Motor neuron (in vitro differentiated cells): ENCODE data around the gene PLCG2. TPM values are rescaled to one million over a fixed set of nuclear protein-coding genes. Genes with fewer than 3 reads are reported as not detected.
"Not testable (repeated sequence)": the region's sequence is repeated elsewhere in the genome, so short reads cannot be mapped to it uniquely, and the experiment has no call there.

Source experiments
- ATAC-seq, 8 experiments: fragments of 200-7000 bp; cut with Tn5 transposase; replicated peaks in 6 of 8; 2 replicates each; pipeline ENCODE4 v1.8.0; 2021; ENCODE audit warnings: mild to moderate bottlenecking in 8 of 8, moderate library complexity in 8 of 8
- H3K27ac ChIP-seq, 2 donors: fragments of 250-450 bp; sonication (Bioruptor Pico); 2 replicates each; pipeline ENCODE4 v1.9.0; 2021; ENCODE audit warnings: antibody characterized with exemption in 2 of 2, mild to moderate bottlenecking in 2 of 2, moderate library complexity in 1 of 2
- H3K4me1 ChIP-seq, 2 donors: fragments of 250-450 bp; sonication (Bioruptor Pico); replicated peaks in 1 of 2; 2 replicates each; pipeline ENCODE4 v1.6.1; 2021; ENCODE audit warnings: antibody characterized with exemption in 2 of 2, mild to moderate bottlenecking in 2 of 2, moderate library complexity in 1 of 2
- H3K4me3 ChIP-seq, 5 donors: fragments of 250-450 bp; sonication (Bioruptor Pico); 2 replicates each; pipeline ENCODE4 v1.9.0; 2021; ENCODE audit warnings: antibody characterized with exemption in 5 of 5, mild to moderate bottlenecking in 5 of 5, moderate library complexity in 4 of 5
- WGBS, 10 experiments: fragments of 450-650 bp; shearing (Covaris generic); methylation state at CpG; one replicate each; pipeline ENCODE4 v1.0.0; 2022; 5-methylcytosine and 5-hydroxymethylcytosine counted together
- in situ Hi-C, 9 experiments: fragments of 400-800 bp; cut with MboI; loops; one replicate each; pipeline ENCODE4 v1.15.0; 2021; ENCODE audit warnings: low sequenced_read_pairs in 9 of 9, low pct_unique_long_range_greater_than_20kb in 2 of 9; ENCODE audit not compliant: unreplicated experiment in 9 of 9
- total RNA-seq, 8 experiments: library from RNA; unstranded; fragments of 300-600 nt; gene quantifications; 2 replicates each; pipeline versions ENCODE4 v1.2.3 to v1.2.4, GENCODE V29; 2022

PLCG2 gene
- total RNA-seq, 8 experiments from 2014 or later: 0.09 to 2.7 (median 0.87) TPM

DNA sequence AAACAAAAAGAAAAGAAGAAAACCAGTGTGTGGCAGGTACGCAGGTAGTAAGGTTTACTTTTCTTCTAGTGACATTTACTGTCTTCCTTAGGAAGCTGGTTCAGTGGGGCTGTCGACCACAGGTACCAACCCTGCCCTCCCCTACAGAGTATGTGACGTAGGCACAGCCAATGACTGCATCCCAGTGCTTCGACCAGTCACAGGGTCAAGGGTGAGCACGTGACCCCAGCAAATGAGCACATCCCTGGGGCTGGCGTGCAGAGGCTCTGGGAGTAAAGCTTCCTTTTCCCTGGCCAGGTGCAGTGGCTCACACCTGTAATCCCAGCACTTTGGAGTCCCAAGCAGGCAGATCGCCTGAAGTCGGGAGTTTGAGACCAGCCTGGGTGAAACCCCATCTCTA lies 38.9 kb upstream of the PLCG2 start:
- Histone ChIP-seq H3K4me3 (no peak overlapping the region), H3K4me1 (peaks cover 2 to 6% of the 10 kb centered on the region in 2 donors), H3K27ac (no peak overlapping the region)
- in situ Hi-C loops: loop anchor here in 5 of 9 experiments (25.0 kb wide), 3 partner anchors 328 to 728 kb away; partner anchors contain the start of genes CENPN (in 2 of the 5) and CMC2 (in 2 of the 5)
- WGBS, 10 experiments: 41 to 100% (median 74%) methylated on average over 1 to 6 of the region's 8 CpGs; no CpG with 5 or more reads in 1 of the 10 experiments
- ATAC-seq: no peak

DNA sequence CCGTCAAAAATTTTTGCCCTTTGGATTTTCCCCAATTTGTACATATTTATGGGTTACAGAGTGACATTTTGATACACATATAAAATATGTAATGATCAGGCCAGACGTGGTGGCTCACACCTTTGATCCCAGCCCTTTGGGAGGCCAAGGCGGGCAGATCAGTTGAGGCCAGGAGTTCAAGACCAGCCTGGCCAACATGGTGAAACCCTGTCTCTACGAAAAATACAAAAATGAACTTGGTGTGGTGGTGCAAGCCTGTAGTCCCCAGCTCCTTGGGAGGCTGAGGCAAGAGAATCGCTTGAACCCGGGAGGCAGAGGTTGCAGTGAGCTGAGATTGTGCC lies 37.7 kb upstream of the PLCG2 start:
- not testable (repeated sequence) for H3K27ac ChIP-seq, ATAC-seq, H3K4me3 ChIP-seq
- H3K4me1 ChIP-seq: peaks cover 5 to 12% of the 10 kb centered on the region in 2 donors
- WGBS, 10 experiments: 40 to 100% (median 83%) methylated on average over 1 to 4 of the region's 6 CpGs; no CpG with 5 or more reads in 2 of the 10 experiments
- in situ Hi-C loops: loop anchor here in 5 of 9 experiments (25.0 kb wide), 3 partner anchors 329 to 729 kb away; partner anchors contain the start of genes CENPN (in 2 of the 5) and CMC2 (in 2 of the 5)

DNA sequence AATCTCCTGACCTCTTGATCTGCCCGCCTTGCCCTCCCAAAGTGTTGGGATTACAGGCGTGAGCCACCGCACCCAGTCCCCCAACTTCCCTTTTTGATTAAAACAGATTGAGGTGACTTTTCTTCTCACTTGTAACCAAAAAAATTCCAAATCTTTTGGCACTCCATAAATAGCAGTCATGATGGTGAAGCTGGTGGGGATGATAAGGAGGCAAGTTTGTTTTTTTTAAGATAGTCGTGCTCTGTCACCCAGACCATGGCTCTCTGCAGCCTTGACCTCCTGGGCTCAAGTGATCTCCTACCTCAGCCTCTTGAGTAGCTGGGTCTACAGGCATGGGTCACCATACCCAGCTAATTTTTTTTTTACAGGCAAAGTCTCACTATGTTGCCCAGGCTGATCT lies 34.7 kb upstream of the PLCG2 start:
- WGBS, 10 experiments: 40 to 100% (median 83%) methylated on average over 1 to 4 of the region's 4 CpGs; no CpG with 5 or more reads in 2 of the 10 experiments
- in situ Hi-C loops: loop anchor here in 5 of 9 experiments (25.0 kb wide), 3 partner anchors 332 to 732 kb away; partner anchors contain the start of genes CENPN (in 2 of the 5) and CMC2 (in 2 of the 5)

GRCh38 chr16:81744911-81745310 lies 34.2 kb upstream of the PLCG2 start:
- peaks cover 3 to 5% of the 10 kb centered on the region in 2 donors for H3K4me1 ChIP-seq
- in situ Hi-C loops: loop anchor here in 5 of 9 experiments (25.0 kb wide), 3 partner anchors 333 to 733 kb away; partner anchors contain the start of genes CENPN (in 2 of the 5) and CMC2 (in 2 of the 5)
- 67 to 100% (median 84%) methylated on average over 2 to 4 of the region's 4 CpGs; no CpG with 5 or more reads in 4 of the 10 experiments for WGBS, 10 experiments
- no peak overlapping the region for H3K4me3 ChIP-seq
- no peak for ATAC-seq
- no peak overlapping the region for H3K27ac ChIP-seq

More for the DNA sequence above, 34.7 kb upstream of the PLCG2 start:
- Histone ChIP-seq H3K4me1 (peaks cover 3 to 5% of the 10 kb centered on the region in 2 donors), H3K27ac (no peak overlapping the region), H3K4me3 (no peak overlapping the region)
- no peak for ATAC-seq

DNA sequence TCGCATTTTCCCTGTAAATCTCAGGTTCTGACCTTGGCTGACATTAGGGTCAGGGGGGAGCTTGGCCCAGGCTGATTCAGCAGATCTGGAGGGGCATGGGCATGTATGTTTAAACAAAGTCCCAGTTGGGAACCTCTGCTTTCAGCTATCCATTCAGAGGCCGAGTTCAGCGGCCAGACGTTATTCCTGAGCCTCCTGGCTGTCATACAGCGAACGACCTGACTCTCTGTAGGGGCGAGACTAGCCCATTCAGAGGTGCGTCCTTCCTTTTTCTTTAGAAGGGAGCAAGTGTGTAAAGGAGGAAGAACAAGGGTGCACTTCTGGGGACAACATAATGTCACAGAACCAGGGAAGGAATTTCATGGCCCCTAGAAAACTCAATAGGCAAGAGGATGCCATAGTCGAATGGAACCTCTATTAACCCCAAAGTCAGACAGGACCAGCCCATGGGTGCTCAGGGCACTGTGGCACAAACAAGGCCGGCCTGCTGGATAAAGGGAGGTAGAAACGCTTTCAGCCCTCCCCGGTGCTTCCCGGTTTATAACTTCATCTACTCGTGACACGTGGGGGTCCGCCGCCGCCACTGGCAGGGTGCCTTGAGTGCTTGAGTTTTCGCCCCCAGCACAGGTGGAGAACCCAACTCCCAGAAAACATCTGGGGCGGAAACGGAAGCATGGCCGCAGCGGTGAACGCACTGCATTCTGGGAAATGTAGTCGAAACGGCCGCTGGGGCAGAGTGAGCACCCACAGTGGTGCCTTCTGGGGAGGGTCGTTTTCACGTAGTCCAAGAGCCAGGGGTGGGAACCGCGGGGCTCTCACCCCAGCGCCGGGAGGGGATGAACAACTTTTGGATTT lies 33.2 kb upstream of the PLCG2 start:
- H3K27ac ChIP-seq: no peak overlapping the region
- H3K4me1 ChIP-seq: peaks cover 3 to 5% of the 10 kb centered on the region in 2 donors
- 17 to 60% (median 39%) methylated on average over 1 to 22 of the region's 33 CpGs; no CpG with 5 or more reads in 3 of the 10 experiments for WGBS, 10 experiments
- in situ Hi-C loops: loop anchor here in 5 of 9 experiments (25.0 kb wide), 3 partner anchors 334 to 734 kb away; partner anchors contain the start of genes CENPN (in 2 of the 5) and CMC2 (in 2 of the 5)
- peak; percentile 55 to 96 (median 80) for ATAC-seq
- H3K4me3 ChIP-seq: peak overlapping the region; percentile 18 to 30 (median 19)

- in situ Hi-C loops: loop anchor here in 5 of 9 experiments (25.0 kb wide), 3 partner anchors 334 to 734 kb away; partner anchors contain the start of genes CENPN (in 2 of the 5) and CMC2 (in 2 of the 5)
- Histone ChIP-seq H3K4me3 (peak overlapping the region; percentile 18 to 30 (median 19)), H3K4me1 (peaks cover 3 to 5% of the 10 kb centered on the region in 2 donors), H3K27ac (no peak overlapping the region)
- ATAC-seq: peak in 3 of 8 experiments; percentile 27 to 32 (median 32)
- WGBS, 10 experiments: 0 to 100% (median 59%) methylated on average over 1 to 4 of the region's 5 CpGs; no CpG with 5 or more reads in 4 of the 10 experiments
Observed at GRCh38 chr16:81746566-81746965, 32.5 kb upstream of the PLCG2 start.

DNA sequence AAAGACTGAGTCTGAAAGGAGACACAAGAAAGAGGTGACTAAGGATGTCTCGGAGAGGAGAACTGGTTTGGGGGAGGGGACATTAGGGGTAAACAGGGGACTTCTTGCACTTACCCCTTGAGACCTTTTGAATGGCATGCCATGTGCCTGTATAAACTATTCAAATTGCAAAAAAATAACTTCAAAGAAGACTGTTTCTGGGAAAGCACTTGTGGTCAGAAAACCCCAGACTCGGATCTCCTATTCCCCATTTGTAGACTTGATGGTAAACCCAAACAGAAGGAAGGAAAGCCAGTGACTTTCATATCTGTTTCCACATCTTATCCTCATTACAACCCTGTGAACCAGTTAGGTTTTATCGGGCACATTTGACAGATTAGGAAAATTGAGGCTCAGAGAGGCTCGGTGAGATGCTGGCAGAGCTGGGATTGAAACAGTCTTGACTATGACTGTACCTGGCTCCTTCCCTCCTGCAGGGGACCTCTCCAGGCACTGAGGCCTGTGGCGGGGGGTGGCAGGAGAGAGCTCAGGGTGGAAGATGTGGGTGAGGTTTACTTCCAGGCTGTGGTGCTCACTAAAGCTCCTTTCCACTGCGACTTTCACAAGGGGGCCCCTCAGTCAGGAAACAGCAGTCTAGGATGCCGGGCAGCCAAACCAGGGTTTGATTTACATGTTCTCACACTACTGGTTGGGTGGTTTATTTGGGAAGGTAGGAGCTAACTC lies 30.5 kb upstream of the PLCG2 start:
- ATAC-seq: no peak
- in situ Hi-C loops: loop anchor here in 5 of 9 experiments (25.0 kb wide), 3 partner anchors 336 to 736 kb away; partner anchors contain the start of genes CENPN (in 2 of the 5) and CMC2 (in 2 of the 5)
- 0 to 97% (median 49%) methylated on average over 1 to 6 of the region's 7 CpGs; no CpG with 5 or more reads in 1 of the 10 experiments for WGBS, 10 experiments
- H3K27ac ChIP-seq: no peak overlapping the region
- no peak overlapping the region for H3K4me3 ChIP-seq
- H3K4me1 ChIP-seq: peaks cover 3 to 5% of the 10 kb centered on the region in 2 donors

GRCh38 chr16:81752225-81752875 lies 26.7 kb upstream of the PLCG2 start:
- H3K4me1 ChIP-seq: no peaks in the 10 kb centered on the region
- in situ Hi-C loops: no loop called here
- 60 to 100% (median 82%) methylated on average over 1 to 3 of the region's 13 CpGs; no CpG with 5 or more reads in 7 of the 10 experiments for WGBS, 10 experiments
- H3K27ac ChIP-seq: no peak overlapping the region
- ATAC-seq: peak in 3 of 8 experiments; percentile 18 to 91 (median 87)
- no peak overlapping the region for H3K4me3 ChIP-seq

GRCh38 chr16:81752876-81753227 lies 26.2 kb upstream of the PLCG2 start:
- in situ Hi-C loops: no loop called here
- no peak for ATAC-seq
- no peak overlapping the region for H3K4me3 ChIP-seq
- 90 to 100% (median 96%) methylated on average over 1 to 2 of the region's 7 CpGs; no CpG with 5 or more reads in 6 of the 10 experiments for WGBS, 10 experiments
- no peaks in the 10 kb centered on the region for H3K4me1 ChIP-seq
- H3K27ac ChIP-seq: no peak overlapping the region

GRCh38 chr16:81754858-81755257 lies 24.2 kb upstream of the PLCG2 start:
- Histone ChIP-seq H3K27ac (no peak overlapping the region), H3K4me3 (no peak overlapping the region), H3K4me1 (no peaks in the 10 kb centered on the region)
- in situ Hi-C loops: no loop called here
- no peak for ATAC-seq
- WGBS, 10 experiments: 80 to 100% (median 100%) methylated on average over 1 of the region's 1 CpG; no CpG with 5 or more reads in 5 of the 10 experiments

- H3K4me3 ChIP-seq: no peak overlapping the region
- H3K4me1 ChIP-seq: no peaks in the 10 kb centered on the region
- in situ Hi-C loops: no loop called here
- 43 to 100% (median 85%) methylated on average over 1 to 7 of the region's 13 CpGs; no CpG with 5 or more reads in 1 of the 10 experiments for WGBS, 10 experiments
- ATAC-seq: no peak
- no peak overlapping the region for H3K27ac ChIP-seq
Observed at GRCh38 chr16:81755915-81756614, 23.0 kb upstream of the PLCG2 start.
